H9 (cell line): ENCODE data around the gene ZNF425. TPM values are rescaled to one million over a fixed set of nuclear protein-coding genes. Genes with fewer than 3 reads are reported as not detected.

ENCODE experiments used
- DNase-seq: peaks from one replicate; pipeline ENCODE4 v3.0.0-alpha.2; 2017
- H2AFZ ChIP-seq: one replicate; pipeline ENCODE4 v1.6.1; 2013; ENCODE audit warnings: mild to moderate bottlenecking, low read length, control low read depth, moderate library complexity
- H2AK5ac ChIP-seq: 2 replicates; pipeline ENCODE4 v1.6.1; 2013; ENCODE audit warnings: low read length, control low read depth, mixed read lengths; ENCODE audit not compliant: insufficient read length
- H2BK120ac ChIP-seq: one replicate; pipeline ENCODE4 v1.6.1; 2013; ENCODE audit warnings: low read depth, mild to moderate bottlenecking, low read length, control low read depth, inconsistent platforms; ENCODE audit not compliant: poor library complexity, severe bottlenecking
- H2BK12ac ChIP-seq: 2 replicates; pipeline ENCODE4 v1.6.1; 2013; ENCODE audit warnings: low read length, control low read depth, mixed read lengths, low read depth; ENCODE audit not compliant: insufficient read length
- H2BK15ac ChIP-seq: 2 replicates; pipeline ENCODE4 v1.6.1; 2013; ENCODE audit warnings: low read depth, low read length, control low read depth
- H2BK20ac ChIP-seq: one replicate; pipeline ENCODE4 v1.6.1; 2013; ENCODE audit warnings: low read depth, mild to moderate bottlenecking, low read length, control low read depth, inconsistent platforms; ENCODE audit not compliant: poor library complexity, severe bottlenecking
- H2BK5ac ChIP-seq: 2 replicates; pipeline ENCODE4 v1.6.1; 2013; ENCODE audit warnings: low read length, control low read depth, mixed read lengths; ENCODE audit not compliant: insufficient read length
- H3K14ac ChIP-seq: 2 replicates; pipeline ENCODE4 v1.6.1; 2013; ENCODE audit warnings: low read length, control low read depth; ENCODE audit not compliant: insufficient read depth
- H3K18ac ChIP-seq: 2 replicates; pipeline ENCODE4 v1.6.1; 2013; ENCODE audit warnings: low read depth, mild to moderate bottlenecking, mixed read lengths, low read length, control low read depth; ENCODE audit not compliant: insufficient read length
- H3K23ac ChIP-seq: 2 replicates; pipeline ENCODE4 v1.6.1; 2013; ENCODE audit warnings: low read length, control low read depth, mixed read lengths, low read depth; ENCODE audit not compliant: insufficient read length
- H3K23me2 ChIP-seq: 2 replicates; pipeline ENCODE4 v1.6.1; 2013; ENCODE audit warnings: low read depth, mild to moderate bottlenecking, mixed read lengths, low read length, control low read depth; ENCODE audit not compliant: insufficient read length, poor library complexity, severe bottlenecking
- H3K27ac ChIP-seq: 2 replicates; pipeline ENCODE4 v1.5.1; 2013; ENCODE audit warnings: low read length, control low read depth, mixed read lengths, low read depth; ENCODE audit not compliant: insufficient read length
- H3K27me3 ChIP-seq: 2 replicates; pipeline ENCODE4 v1.6.1; 2013; ENCODE audit warnings: low read length, control low read depth, inconsistent platforms; ENCODE audit not compliant: insufficient read depth
- H3K4ac ChIP-seq: 2 replicates; pipeline ENCODE4 v1.6.1; 2013; ENCODE audit warnings: low read depth, mild to moderate bottlenecking, control low read depth, inconsistent platforms, low read length, moderate library complexity
- H3K4me1 ChIP-seq: 2 replicates; pipeline ENCODE4 v1.6.1; 2013; ENCODE audit warnings: low read length, control low read depth, inconsistent platforms; ENCODE audit not compliant: insufficient read depth
- H3K4me2 ChIP-seq: 2 replicates; pipeline ENCODE4 v1.6.1; 2013; ENCODE audit warnings: low read length, control low read depth, mixed read lengths; ENCODE audit not compliant: insufficient read length, insufficient read depth
- H3K56ac ChIP-seq: 2 replicates; pipeline ENCODE4 v1.6.1; 2013; ENCODE audit warnings: low read depth, mild to moderate bottlenecking, mixed read lengths, low read length, control low read depth; ENCODE audit not compliant: insufficient read length
- H3K79me1 ChIP-seq: 2 replicates; pipeline ENCODE4 v1.6.1; 2013; ENCODE audit warnings: low read depth, mild to moderate bottlenecking, moderate library complexity, low read length, control low read depth, inconsistent platforms; ENCODE audit not compliant: insufficient read depth, poor library complexity, severe bottlenecking
- H3K79me2 ChIP-seq: 2 replicates; pipeline ENCODE4 v1.6.1; 2013; ENCODE audit warnings: low read length, control low read depth, inconsistent platforms; ENCODE audit not compliant: insufficient read depth
- H3K9ac ChIP-seq: 2 replicates; pipeline ENCODE4 v1.6.1; 2013; ENCODE audit warnings: low read length, control low read depth, mixed read lengths; ENCODE audit not compliant: insufficient read length; ENCODE audit errors: extremely low read depth
- H3K9me3 ChIP-seq: one replicate; pipeline ENCODE4 v1.6.1; 2013; ENCODE audit warnings: low read depth, low read length, inconsistent platforms; ENCODE audit not compliant: control insufficient read depth
- H3T11ph ChIP-seq: one replicate; pipeline ENCODE4 v1.6.1; 2013; ENCODE audit warnings: mild to moderate bottlenecking, low read length, control low read depth, inconsistent platforms
- H4K20me1 ChIP-seq: one replicate; pipeline ENCODE4 v1.6.1; 2013; ENCODE audit not compliant: control insufficient read depth, insufficient read length, insufficient read depth
- H4K5ac ChIP-seq: 2 replicates; pipeline ENCODE4 v1.6.1; 2013; ENCODE audit warnings: low read depth, mild to moderate bottlenecking, mixed read lengths, low read length, control low read depth; ENCODE audit not compliant: insufficient read length
- H4K8ac ChIP-seq: replicated peaks from 2 replicates; pipeline ENCODE4 v1.6.1; 2013; ENCODE audit warnings: low read length, control low read depth, mixed read lengths, low read depth; ENCODE audit not compliant: insufficient read length
- H4K91ac ChIP-seq: 2 replicates; pipeline ENCODE4 v1.6.1; 2013; ENCODE audit warnings: low read depth, mild to moderate bottlenecking, moderate library complexity, mixed read lengths, low read length, control low read depth; ENCODE audit not compliant: insufficient read length
- H3K27ac Mint-ChIP-seq, 3 experiments: 2 replicates in 2 of 3; 3 replicates in 1 of 3; pipeline ENCODE4 v1.8.0; 2020 to 2021; ENCODE audit warnings: mixed read lengths in 3 of 3, mild to moderate bottlenecking in 1 of 3, moderate library complexity in 1 of 3
- H3K27me3 Mint-ChIP-seq: 2 replicates; pipeline ENCODE4 v1.8.0; 2021; ENCODE audit warnings: low read depth, mild to moderate bottlenecking, moderate library complexity, mixed read lengths
- H3K36me3 Mint-ChIP-seq, 3 experiments: 2 replicates in 2 of 3; 3 replicates in 1 of 3; pipeline ENCODE4 v1.8.0; 2020 to 2021; ENCODE audit warnings: low read depth in 3 of 3, mixed read lengths in 3 of 3; ENCODE audit not compliant: insufficient read depth in 1 of 3
- H3K4me1 Mint-ChIP-seq, 2 experiments: 2 replicates each; pipeline ENCODE4 v1.8.0; 2020; ENCODE audit warnings: mixed read lengths in 2 of 2
- H3K4me3 Mint-ChIP-seq, 2 experiments: 2 replicates in 1 of 2; 3 replicates in 1 of 2; pipeline ENCODE4 v1.8.0; 2020 to 2021; ENCODE audit warnings: mild to moderate bottlenecking in 2 of 2, mixed read lengths in 2 of 2, moderate library complexity in 1 of 2
- H3K9me3 Mint-ChIP-seq, 2 experiments: 2 replicates in 1 of 2; 3 replicates in 1 of 2; pipeline ENCODE4 v1.8.0; 2020; ENCODE audit warnings: mild to moderate bottlenecking in 2 of 2, mixed read lengths in 2 of 2, moderate library complexity in 1 of 2
- WGBS: extraction: QIAGEN DNeasy Blood & Tissue Kit; methylation state at CpG from one replicate; pipeline ENCODE4 v1.1.7; 2013; ENCODE audit warnings: missing lambda C conversion rate, low lambda C conversion rate, mixed read lengths; ENCODE audit not compliant: insufficient read length; ENCODE audit errors: extremely low coverage; 5-methylcytosine and 5-hydroxymethylcytosine counted together
- total RNA-seq: library from RNA; stranded (reverse); gene quantifications from 2 replicates; pipeline ENCODE4 v1.2.1, GENCODE V29; 2021
- TF ChIP-seq, protein P1 (sequence below): fragments of 200-600 bp; sonication (generic); conservative IDR thresholded peaks from 3 replicates; pipeline ENCODE4 v1.8.0; 2021; ENCODE audit warnings: antibody characterized with exemption, mild to moderate bottlenecking

The ZNF425 gene
- total RNA-seq, 1 experiment from 2014 or later = 5.4 TPM

DNA sequence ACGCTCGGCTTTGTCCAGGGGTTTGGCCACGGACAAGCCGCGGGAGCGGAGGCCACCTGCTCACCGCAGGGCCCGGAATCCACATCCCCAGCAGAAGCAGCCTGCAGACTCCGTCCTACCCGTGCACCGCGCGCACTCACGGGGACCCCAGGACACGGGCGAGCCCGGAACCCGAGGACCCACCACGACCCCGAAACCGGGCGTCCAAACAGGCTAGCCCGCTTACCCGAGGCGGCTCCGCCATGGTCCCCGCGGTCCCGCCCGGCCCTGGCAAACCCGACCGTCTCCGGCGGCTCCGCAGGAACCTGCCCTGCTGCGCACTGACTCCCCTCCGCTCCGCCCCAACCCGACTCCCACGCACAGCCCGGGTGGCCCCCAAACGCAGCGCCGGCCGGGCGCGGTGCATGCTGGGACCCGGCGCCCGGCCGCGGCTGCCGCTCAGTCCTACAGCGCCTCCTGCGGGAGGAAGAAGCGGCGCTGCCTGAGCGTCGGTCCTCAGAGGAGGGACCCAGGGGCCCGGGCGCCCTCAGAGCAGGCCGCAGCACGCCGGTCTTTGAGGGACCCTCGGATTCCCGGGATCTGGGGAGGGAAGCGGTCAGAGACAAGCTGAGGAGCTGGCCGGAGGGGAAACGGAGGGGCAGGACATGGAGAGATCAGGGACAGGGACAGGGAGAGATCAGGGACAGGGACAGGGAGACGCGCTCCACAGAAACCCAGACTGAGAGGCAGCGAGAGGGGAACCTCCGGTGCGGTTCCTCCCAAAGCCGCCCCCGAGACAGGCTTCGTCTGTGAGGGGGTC is 35.5 kb downstream of the ZNF425 start, which contains the start of gene ZNF786:
TSS of gene ZNF786 (minus strand) at position 322 of the 799 bp plus-strand sequence. CDS start at position 244, 78 bp downstream.
- no peak within 1 kb of the TSS for H3T11ph ChIP-seq
- H2BK20ac ChIP-seq = no peak within 1 kb of the TSS
- no peak within 1 kb of the TSS for H4K91ac ChIP-seq
- H3K18ac ChIP-seq = peak within 1 kb of the TSS; percentile 47
- no peaks in the 10 kb centered on the region for H4K20me1 ChIP-seq
- H2AK5ac ChIP-seq = no peak within 1 kb of the TSS
- H3K14ac ChIP-seq = peak within 1 kb of the TSS; percentile 85
- no peaks in the 10 kb centered on the region for H3K27me3 Mint-ChIP-seq
- peaks cover 8 to 18% of the 10 kb centered on the region in 2 experiments for H3K4me1 Mint-ChIP-seq
- H4K8ac ChIP-seq = no peak within 1 kb of the TSS
- H2AFZ ChIP-seq = no peak within 1 kb of the TSS
- no peaks in the 10 kb centered on the region for H3K4me1 ChIP-seq
- H2BK120ac ChIP-seq = no peak within 1 kb of the TSS
- no CpG with 5 or more reads among the region's 77 CpGs for WGBS
- peaks cover 26 to 30% (median 26%) of the 10 kb centered on the region in 3 experiments for H3K36me3 Mint-ChIP-seq
- H2BK5ac ChIP-seq = no peak within 1 kb of the TSS
- no peak within 1 kb of the TSS for H3K27ac ChIP-seq
- H3K4ac ChIP-seq = no peak within 1 kb of the TSS
- DNase-seq = peak; percentile 85
- peak within 1 kb of the TSS; percentile 50 for H2BK12ac ChIP-seq
- peaks cover 9% of the 10 kb centered on the region for H3K23me2 ChIP-seq
- no peak within 1 kb of the TSS for H3K23ac ChIP-seq
- H3K4me3 Mint-ChIP-seq = peak within 1 kb of the TSS; percentile 74 to 87
- H3K4me2 ChIP-seq = peak within 1 kb of the TSS; percentile 53
- peaks cover 7% of the 10 kb centered on the region for H3K79me1 ChIP-seq
- peak within 1 kb of the TSS; percentile 64 for H3K9ac ChIP-seq
- H3K27ac Mint-ChIP-seq = peak within 1 kb of the TSS; percentile 81 to 99 (median 96)
- H3K9me3 ChIP-seq = no peaks in the 10 kb centered on the region
- TF ChIP-seq, protein P1, sequence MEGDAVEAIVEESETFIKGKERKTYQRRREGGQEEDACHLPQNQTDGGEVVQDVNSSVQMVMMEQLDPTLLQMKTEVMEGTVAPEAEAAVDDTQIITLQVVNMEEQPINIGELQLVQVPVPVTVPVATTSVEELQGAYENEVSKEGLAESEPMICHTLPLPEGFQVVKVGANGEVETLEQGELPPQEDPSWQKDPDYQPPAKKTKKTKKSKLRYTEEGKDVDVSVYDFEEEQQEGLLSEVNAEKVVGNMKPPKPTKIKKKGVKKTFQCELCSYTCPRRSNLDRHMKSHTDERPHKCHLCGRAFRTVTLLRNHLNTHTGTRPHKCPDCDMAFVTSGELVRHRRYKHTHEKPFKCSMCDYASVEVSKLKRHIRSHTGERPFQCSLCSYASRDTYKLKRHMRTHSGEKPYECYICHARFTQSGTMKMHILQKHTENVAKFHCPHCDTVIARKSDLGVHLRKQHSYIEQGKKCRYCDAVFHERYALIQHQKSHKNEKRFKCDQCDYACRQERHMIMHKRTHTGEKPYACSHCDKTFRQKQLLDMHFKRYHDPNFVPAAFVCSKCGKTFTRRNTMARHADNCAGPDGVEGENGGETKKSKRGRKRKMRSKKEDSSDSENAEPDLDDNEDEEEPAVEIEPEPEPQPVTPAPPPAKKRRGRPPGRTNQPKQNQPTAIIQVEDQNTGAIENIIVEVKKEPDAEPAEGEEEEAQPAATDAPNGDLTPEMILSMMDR = peak; percentile 92
- H3K56ac ChIP-seq = peak within 1 kb of the TSS; percentile 73
- peaks cover 11 to 16% of the 10 kb centered on the region in 2 experiments for H3K9me3 Mint-ChIP-seq
- no peaks in the 10 kb centered on the region for H3K27me3 ChIP-seq
- peak within 1 kb of the TSS; percentile 68 for H4K5ac ChIP-seq
- peaks cover 2% of the 10 kb centered on the region; the same call in 1 of the 2 replicates for H3K79me2 ChIP-seq
- H2BK15ac ChIP-seq = peak within 1 kb of the TSS; percentile 89; the same call in 1 of the 2 replicates
